ENCODE results near the gene SELENON. TPM values are rescaled to one million over a fixed set of nuclear protein-coding genes. Genes with fewer than 3 reads are reported as not detected.

SELENON gene
- total and polyA plus RNA-seq, 3 donors from 2014 or later = 17.2 to 30.7 (median 29.8) TPM

DNA sequence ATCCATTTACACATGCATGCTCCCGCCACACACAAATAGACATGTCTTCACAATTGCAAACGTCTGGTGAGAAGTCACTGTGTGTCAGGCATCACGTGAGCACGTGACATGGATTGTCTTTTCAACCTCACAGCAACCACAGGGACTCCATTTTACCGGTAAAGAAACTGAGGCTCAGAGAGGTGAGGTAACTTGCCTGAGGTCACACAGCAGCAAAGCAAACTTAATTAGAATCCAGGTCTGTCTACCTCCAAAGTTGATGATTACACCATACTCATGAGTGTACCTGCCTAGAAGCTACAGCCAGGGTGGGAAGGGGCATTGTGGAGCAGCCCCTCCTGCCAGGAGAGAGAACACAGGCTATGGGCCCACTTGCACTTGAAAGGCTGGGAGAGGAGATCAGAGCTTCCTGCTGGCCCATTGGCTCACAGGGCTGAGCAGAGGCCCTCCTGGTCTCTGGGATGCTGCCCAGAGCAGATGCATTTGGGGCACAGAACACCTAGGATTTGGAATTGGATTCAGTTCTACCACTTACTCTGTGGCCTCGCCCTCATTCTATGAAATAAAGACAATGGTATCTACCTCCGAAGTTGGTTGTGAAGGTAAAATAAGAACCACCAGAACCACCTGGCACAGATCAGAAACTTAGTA is 44.4 kb upstream of the SELENON start:
- H3K27me3 ChIP-seq = no peaks in the 10 kb centered on the region
- no peak for TF ChIP-seq CTCF (IDR thresholded peaks at IDR 0.05)
- no peak for TF ChIP-seq POLR2A (IDR thresholded peaks at IDR 0.05)
- no peak overlapping the region for H3K4me3 ChIP-seq
- no peak for DNase-seq
- no peak overlapping the region for H3K27ac ChIP-seq
- no peaks in the 10 kb centered on the region for H3K4me1 ChIP-seq
- H3K9me3 ChIP-seq = no peaks in the 10 kb centered on the region
- intact Hi-C loops (cut with DNase I; ENCODE audit: low total_unique reads) = no loop called here
- no peaks in the 10 kb centered on the region for H3K36me3 ChIP-seq (ENCODE audit: low read depth, missing control alignments)
- WGBS, 2 donors = 91 to 92% methylated on average over 7 of the region's 7 CpGs

GRCh38 chr1:25756215-25756614 is 43.8 kb upstream of the SELENON start:
- no peaks in the 10 kb centered on the region for H3K9me3 ChIP-seq
- TF ChIP-seq POLR2A (IDR thresholded peaks at IDR 0.05) (no peak), CTCF (IDR thresholded peaks at IDR 0.05) (no peak)
- no peak for DNase-seq
- H3K27ac ChIP-seq = no peak overlapping the region
- H3K4me3 ChIP-seq = no peak overlapping the region
- no peaks in the 10 kb centered on the region for H3K27me3 ChIP-seq
- 79 to 89% methylated on average over 3 of the region's 3 CpGs for WGBS, 2 donors
- intact Hi-C loops (cut with DNase I; ENCODE audit: low total_unique reads) = no loop called here
- H3K36me3 ChIP-seq (ENCODE audit: low read depth, missing control alignments) = no peaks in the 10 kb centered on the region
- no peaks in the 10 kb centered on the region for H3K4me1 ChIP-seq

DNA sequence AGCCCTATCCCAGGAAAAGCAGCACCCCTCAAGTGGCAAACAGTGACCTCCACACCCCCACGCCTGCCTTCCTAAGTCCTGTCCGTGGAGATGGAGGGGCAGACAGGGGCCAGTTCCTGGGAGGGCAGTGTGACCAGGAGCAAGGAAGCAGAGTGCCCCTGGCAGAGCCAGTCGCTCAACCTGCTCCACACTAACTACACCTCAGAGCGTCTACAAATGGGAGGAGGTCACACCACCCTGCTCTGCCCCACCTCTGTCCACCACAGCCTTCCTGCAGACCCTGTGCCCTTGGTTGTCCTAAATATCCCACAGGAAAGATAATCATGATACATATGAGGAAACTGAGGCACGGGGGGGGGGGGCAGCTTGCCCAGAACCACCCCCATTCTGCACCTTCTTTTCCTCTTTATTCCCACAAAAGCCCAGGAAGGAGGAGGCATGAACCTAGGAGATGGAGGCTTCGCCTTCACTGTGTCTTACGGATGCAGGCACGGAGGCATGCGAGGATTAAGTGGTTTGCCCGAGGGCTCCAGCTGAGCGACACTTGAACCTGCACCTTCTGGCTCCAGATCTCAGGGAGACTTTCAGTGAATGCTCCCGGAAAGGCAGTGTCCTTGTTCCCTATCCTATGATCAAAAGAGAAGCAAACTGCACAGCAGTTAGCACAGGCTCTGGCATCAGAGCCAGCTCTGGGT is 42.7 kb upstream of the SELENON start:
- WGBS, 2 donors = 88 to 94% methylated on average over 11 to 12 of the region's 12 CpGs
- Histone ChIP-seq H3K36me3 (ENCODE audit: low read depth, missing control alignments) (no peaks in the 10 kb centered on the region), H3K27me3 (no peaks in the 10 kb centered on the region), H3K9me3 (no peaks in the 10 kb centered on the region), H3K4me1 (no peaks in the 10 kb centered on the region), H3K4me3 (no peak overlapping the region), H3K27ac (no peak overlapping the region)
- TF ChIP-seq POLR2A (IDR thresholded peaks at IDR 0.05) = no peak
- TF ChIP-seq CTCF (IDR thresholded peaks at IDR 0.05) = no peak
- intact Hi-C loops (cut with DNase I; ENCODE audit: low total_unique reads) = no loop called here
- DNase-seq = no peak

GRCh38 chr1:25757846-25758185 is 42.2 kb upstream of the SELENON start:
- Histone ChIP-seq H3K4me1 (no peaks in the 10 kb centered on the region), H3K9me3 (no peaks in the 10 kb centered on the region), H3K36me3 (ENCODE audit: low read depth, missing control alignments) (no peaks in the 10 kb centered on the region), H3K27ac (no peak overlapping the region), H3K4me3 (no peak overlapping the region), H3K27me3 (no peaks in the 10 kb centered on the region)
- no peak for TF ChIP-seq CTCF (IDR thresholded peaks at IDR 0.05)
- no peak for TF ChIP-seq POLR2A (IDR thresholded peaks at IDR 0.05)
- intact Hi-C loops (cut with DNase I; ENCODE audit: low total_unique reads) = no loop called here
- DNase-seq = no peak
- WGBS, 2 donors = 68 to 90% methylated on average over 5 of the region's 5 CpGs
